Measurements from ENCODE around the gene ADCY7.

DNA sequence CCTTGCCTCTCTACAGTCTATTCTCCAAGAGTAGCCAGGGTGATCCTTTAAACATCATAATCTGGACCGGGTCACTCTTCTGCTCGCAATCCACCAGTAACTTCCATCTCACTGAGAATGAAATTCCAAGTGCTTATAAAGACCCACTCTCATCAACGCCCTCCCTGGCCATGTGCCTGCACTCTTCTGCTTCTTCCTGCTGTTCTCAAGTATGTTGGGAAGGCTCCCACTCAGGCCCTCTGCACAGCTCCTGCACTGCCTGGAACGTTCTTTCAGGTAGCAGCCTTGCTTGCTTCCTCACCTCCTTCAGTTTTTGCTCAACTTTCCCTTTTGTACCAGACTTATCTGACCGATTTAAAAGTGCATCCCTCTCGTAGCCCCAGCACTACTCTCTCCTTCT lies 58.0 kb downstream of the ADCY7 start:
- TF ChIP-seq TP53 (CRISPR knock-in tag; IDR thresholded peaks at IDR 0.05), result no peak
- TF ChIP-seq CTCF (IDR thresholded peaks at IDR 0.05), result no peak
- TF ChIP-seq ZNF512 (CRISPR knock-in tag; IDR thresholded peaks at IDR 0.05; ENCODE audit: borderline replicate concordance), result no peak
- TF ChIP-seq, protein P1, sequence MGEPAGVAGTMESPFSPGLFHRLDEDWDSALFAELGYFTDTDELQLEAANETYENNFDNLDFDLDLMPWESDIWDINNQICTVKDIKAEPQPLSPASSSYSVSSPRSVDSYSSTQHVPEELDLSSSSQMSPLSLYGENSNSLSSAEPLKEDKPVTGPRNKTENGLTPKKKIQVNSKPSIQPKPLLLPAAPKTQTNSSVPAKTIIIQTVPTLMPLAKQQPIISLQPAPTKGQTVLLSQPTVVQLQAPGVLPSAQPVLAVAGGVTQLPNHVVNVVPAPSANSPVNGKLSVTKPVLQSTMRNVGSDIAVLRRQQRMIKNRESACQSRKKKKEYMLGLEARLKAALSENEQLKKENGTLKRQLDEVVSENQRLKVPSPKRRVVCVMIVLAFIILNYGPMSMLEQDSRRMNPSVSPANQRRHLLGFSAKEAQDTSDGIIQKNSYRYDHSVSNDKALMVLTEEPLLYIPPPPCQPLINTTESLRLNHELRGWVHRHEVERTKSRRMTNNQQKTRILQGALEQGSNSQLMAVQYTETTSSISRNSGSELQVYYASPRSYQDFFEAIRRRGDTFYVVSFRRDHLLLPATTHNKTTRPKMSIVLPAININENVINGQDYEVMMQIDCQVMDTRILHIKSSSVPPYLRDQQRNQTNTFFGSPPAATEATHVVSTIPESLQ (CRISPR knock-in tag; IDR thresholded peaks at IDR 0.05), result no peak

All from WTC11 (cell line).